ENCODE measurements around the gene KIF1A.
"Not testable (repeated sequence)": the region's sequence is repeated elsewhere in the genome, so short reads cannot be mapped to it uniquely, and the experiment has no call there.

The KIF1A gene

DNA sequence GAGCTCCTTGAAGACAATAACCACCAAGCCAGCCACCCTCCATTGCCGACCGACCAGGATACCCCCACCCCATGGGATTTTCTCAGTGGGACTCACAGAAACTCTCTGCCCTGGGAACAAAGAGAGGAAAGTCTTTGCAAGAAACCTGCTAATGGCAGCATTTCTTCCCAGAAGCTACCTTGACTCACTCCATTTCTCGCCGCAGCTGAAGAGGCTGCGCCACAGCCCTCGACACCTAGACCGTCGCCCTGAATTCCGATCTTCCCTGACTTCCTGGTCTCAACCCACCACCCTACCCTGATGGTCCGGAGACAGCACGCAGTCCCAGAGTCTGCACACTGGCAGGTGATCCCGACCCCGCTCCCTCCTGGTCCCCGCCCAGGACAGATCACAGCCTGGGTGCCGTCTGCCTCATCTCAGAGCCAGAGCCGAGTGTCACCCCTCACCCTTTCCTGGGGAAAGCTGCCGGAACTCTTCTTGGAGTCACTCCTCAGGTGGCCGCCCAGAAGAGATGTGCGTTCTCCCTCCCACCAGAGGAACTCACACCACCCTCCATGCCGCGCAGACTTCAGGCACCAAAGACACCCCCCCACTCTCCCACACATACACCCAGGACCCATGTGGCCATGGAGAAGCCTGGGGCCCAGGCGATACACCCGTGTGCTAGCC, 103.8 kb downstream of the KIF1A start:
- DNase-seq, result no peak

DNA sequence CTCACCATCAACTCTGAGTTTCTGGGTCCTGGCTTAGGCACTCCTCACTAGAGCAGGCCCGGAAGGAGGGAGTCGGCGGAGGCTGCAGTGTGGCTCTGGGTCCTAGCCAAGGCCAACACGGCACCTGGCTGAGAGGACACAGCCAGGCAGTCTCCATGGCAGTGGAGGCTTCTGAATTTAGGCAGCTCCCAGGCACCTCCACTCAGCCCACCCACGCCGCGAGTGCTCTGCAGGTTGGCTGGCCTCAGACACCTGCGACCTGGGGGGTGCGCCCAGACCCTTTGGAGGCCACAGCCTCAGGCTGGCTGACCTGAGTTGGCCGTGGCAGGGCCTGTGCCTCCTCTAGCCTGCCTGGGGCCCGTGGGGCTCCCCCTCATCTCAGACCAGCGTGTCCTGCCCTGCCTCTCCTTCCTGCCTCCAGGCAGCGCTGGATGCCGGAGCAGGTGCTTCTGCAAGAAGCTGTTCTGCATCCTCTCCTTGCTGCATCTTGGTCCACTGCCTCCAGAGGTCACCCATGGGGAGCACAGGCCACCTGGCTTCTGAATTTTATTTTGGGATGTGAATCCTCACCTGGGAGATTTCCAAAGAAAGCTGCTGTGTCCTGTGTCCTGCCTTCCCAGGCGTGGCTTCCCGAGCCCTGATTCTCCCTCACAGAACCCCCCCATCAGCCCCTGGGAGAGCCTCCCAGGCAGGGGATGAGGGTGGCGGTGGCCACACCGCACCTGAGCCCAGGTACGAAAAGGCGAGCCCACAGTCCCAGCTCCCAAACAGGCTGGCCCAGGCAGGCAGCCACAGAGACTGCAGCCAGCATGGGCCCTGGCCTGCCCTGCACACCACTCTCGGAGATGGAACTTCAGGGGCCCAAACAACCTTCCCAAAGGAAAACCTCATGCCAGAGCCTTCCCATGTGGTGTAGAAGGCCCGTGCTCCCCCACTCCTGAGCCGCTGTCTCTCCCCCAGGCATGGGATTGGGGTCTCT, 105.0 kb downstream of the KIF1A start:
- DNase-seq, result no peak

DNA sequence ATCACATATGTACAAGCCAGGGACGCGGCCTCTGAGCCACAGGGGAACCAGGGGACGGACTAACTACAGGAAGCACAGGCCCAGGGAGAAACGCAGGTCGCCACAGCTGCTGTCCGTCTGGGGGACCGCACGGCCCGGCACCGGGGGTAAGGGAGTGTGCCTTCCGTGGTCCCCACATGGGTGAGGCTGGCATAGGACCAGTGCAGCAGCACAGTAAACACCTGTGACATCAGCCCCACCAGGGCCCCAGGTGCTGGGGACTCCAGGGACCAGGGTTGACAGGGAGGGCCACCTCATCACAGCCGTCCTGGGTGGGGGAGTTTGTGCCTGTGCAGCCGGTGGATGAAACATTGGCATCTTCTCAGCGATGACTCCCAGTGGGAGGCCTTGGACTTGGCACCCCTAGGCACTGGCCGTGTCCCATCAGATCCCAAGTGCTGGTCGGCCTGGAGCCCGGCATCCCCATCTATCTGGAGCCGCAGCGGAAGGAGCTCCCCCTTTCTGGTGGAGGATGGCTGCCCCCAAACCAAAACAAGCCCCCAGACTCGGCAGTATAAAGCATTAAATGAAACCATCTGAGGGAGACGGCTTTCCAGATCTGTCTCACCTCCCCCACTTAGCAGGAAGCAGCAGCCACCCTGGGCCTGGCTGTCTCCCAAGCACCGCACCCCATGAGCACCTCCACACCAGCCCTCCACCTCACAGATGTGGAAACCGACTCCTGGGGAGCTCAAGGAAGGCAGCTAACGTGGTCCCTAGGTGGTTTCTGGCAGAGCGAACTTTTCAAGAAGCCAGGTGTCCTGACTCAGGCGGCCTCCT, 105.9 kb downstream of the KIF1A start:
- no peak for DNase-seq

DNA sequence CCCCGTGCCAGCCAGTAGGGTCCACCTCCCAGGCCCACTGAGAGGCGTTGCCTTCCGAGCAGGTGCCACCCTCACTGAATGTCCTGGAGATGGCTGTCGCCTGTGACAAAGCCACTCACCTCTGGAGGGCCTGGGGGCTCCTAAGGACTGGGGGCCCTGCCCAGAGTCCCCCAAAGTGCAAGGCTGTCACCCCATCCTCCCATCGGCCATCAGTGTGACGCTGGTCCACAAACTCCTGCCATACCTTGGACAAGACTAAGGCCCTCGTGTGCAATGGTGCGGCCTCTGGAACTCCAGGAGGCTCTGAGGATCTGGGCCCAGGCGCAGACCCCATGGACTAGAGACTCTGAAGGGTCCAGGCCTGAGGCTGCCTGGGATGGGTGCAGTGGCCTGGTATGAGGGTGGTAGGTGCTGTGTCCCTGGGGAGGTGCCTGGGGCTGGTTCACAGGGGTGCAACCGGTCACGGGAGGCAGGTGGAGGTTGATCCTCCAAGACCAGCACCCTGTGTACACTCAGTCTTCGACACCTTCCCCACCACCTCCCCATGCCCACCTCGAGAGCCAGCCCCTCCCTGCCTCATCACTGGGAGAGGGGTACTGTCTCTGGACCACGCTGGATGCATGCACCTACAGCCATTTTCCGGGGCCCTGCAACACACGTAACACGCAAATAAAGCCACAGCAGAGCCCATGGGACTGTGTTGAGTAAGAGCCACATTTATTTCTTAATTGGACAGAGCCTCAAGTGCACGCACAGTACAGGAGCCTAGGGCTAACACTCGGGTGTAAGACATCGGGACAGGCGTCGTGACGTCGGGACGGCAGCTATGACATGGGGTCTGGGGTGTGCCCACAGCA, 106.7 kb downstream of the KIF1A start:
- no peak for DNase-seq

DNA sequence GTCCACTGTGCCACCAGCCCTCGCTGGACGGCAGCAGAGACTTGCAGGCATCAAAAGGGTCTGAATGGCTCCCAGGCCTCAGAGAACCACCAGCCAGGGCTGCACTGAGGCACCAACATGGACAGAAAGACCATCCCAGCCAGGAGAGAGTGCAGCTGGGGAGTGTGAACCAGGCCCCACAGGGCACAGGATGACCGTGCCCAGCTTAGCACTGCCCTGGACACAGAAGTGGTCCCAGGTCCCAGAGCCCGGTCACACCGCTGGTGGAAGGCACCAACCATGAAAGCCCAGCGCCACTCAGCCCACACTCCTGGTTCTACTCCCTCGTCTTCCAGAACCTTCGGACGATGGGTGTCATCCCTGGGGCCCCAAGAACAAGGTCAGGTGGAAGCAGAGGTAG, 107.9 kb downstream of the KIF1A start:
- no peak for DNase-seq

DNA sequence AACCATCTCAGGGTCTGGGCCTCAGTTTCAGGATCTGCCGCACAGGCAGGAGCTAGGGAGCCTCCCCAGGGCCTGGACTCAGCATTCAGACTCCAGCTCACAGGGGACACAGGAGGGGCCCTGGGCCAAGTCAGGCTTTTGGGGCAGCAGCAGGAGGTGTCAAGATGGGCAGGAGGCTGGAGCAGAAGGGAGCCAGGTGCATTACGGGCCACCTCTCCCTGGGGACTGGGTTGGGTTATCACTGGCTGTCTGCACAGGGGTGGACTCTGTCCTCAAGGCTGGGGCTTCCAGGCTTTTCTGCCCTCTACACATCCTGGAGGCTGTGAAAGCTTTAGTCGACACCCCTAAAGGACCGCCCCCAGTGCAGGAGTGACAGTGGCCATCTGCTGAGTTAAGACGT, 108.3 kb downstream of the KIF1A start:
- no peak for DNase-seq

DNA sequence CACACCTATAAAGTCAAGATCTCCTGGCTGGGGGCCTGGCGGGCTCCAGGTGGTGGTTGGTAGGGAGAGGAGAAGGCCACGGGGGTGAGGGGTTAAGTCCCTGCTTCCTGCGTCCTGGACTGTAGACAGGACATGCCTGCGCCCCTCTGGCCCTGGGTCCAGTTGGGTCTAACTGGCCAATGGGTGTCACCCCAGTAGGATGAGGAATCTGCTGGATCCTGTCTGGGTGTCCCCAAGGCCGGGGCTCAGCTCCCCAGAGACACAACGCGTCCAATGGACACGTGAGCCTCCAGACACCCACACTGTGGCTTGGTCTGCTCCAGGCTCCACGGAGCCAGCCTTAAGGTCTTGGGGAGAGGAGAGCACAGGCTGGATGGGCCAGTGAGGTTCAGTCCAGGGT, 108.7 kb downstream of the KIF1A start:
- DNase-seq, result no peak

DNA sequence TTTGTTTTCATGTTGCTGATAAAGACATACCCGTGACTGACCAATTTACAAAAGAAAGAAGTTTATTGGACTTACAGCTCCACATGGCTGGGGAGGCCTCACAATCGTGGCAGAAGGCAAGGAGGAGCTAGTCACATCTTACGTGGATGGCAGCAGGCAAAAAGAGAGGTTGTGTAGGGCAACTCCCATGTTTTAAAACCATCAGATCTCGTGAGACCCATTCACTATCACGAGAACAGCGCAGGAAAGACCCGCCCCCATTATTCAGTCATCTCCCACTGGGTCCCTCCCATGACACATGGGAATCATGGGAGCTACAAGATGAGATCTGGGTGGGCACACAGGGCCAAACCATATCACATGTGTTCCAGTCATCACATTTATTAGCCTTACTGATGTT, 111.6 kb downstream of the KIF1A start:
- no peak for DNase-seq

DNA sequence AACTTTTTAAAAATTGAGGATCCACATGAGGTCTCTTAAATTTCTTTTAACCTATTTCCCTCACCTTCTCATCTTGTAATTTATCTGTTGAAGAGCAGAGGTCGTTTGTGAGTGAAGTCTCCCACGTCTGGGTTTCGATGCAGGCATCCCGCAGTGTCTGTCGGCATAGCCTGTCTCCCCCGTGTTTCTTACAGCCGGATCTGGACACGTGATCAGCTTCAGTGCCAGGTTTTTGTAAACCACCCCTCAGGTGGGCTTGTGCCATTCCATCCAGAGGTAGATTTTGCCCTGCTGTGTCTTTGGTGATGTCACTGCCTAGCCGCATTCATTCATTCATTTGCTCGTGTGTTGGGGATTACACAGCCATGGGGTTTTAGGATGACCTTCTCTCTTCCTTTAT, 112.2 kb downstream of the KIF1A start:
- no peak for DNase-seq

DNA sequence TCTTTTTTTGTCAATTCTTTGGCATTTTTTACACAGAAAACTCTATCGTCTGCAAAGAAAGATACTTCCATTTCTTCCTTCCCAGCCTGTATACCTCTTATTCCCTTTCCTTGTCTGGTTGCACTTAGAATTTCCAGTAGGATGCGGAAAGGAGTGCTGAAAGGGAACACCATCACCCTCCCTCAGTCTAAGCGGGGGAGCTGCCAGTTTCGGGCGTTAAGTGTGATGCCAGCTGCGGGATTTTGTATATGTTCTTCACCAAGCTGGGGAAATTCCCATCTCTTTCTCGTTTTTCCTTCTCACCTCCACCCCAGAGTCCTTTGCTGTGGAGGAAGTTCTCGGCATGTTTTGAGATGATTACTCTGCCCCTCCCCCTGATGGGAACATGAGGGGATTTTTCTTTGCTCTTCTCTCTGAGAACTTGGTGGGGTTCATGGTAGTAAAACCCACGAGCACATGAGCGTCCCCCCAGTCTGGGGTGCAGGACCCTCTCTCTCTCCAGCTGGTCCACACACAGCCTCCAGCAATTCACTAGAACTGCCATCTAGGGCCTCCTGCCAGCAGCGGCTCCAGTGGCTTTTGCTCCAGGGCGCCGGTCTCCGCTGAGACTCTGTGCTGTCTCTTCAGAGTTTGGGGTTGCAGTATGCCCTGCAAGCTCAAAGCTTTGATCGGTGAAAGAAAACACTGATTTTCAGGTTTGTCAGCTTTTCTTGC, 112.8 kb downstream of the KIF1A start:
- DNase-seq, result no peak

DNA sequence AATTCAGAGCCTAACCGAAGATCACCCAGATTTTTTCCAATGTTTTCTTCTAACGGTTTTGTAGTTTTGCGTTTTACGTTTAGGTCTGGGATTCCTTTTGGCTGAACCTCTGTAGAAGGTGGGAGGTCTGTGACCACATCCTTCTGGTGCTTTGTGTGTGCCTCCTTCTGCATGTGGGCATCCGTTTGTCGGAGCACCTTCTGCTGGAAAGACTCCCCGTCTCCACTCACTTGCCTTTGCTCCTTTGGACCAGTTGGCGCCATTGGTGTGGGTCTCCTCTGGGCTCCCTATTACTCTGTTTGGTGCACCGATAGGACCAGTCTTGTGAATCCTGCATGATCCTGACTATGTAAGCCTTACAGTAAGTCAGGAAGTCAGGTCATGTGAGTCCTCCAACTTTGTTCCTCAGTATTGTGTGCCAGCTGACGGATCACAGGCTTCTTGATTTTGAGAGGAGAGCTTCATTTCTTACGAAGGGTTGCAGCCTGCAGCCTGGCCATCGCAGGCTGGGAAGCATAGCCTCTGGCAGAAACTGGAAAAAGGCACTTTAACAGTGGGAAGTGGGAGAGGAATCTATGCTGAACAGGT, 114.7 kb downstream of the KIF1A start:
- no peak for DNase-seq

DNA sequence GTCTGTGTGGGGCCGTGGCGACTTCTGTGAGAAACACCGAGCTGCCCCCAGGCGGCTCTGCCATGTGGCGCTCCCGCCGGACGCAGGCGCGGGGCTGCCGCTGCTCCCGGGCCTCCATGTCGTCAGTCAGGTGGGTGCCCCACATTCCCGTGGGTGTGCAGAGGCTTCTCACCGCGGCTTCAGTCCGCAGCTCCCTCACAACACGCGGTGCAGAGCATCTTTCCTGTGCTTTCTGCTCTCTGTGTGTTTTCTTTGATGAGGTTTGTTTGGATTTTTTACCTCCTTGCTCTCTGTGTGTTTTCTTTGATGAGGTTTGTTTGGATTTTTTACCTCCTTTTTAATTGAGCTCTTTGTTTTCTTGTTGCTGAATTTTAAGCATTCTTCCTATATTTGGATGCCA, 115.4 kb downstream of the KIF1A start:
- DNase-seq, result no peak

DNA sequence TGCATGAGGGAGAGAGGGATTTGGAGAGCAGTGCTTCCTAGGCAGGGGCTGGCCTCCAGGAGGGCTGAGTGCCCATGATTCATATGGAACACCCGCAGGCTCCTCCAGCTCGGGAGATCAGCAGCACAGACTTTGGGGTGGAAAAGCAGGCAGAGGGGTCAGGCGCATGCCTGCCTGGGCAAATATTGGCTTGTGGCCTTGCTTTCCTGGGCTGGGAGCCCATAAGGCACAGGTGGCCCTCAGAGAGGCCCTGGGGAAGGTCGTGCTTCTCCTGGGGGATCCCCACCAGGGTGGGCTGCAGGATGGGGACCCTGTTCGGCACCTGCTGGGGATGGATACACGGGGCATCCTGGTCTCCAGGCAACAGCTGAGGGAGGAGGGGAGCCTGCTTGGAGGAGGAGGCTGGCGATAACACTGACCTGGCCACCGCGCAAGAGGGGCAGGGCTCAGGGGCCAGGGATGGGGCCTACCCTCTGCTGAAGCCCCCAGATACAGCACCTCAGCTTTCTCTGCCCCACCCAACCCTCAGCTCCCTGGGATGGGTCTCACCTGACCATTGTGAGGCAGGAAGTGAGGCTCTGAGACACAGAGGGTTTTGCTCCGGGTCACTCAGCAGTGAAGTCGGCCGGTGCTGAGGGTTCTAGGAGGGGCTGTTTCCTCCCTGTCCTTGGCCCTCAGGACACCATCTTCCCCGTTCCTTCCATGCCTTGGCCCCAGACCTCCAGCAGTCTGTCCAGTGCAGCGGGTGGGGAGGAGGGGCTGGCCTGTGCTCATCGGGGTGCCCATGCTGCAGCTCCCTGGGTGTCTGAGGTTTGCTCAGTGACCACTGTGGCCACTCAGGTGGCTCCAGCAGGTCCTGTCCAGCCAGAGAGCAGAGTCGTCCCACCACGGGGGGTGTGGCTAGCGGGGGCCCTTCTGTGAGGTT, 116.3 kb downstream of the KIF1A start:
- DNase-seq, result no peak

DNA sequence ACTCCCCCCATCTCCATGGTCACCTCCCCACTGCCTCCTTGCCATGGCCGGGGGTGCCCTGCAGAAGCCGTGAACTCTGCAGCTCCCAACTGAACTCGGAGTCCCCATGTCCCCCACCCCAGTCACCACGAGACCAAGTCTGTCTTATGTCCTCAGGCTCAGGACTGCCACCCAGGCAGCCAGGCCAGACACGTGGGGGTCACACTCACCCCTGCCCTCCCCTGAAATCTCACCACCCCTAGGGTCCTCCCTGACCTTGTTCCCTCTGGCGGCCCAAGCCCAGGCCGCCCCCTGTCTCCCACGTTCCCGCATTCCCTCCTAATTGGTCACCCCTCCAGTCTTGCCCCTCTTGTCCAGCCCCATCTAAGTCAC, 117.4 kb downstream of the KIF1A start:
- no peak for DNase-seq

DNA sequence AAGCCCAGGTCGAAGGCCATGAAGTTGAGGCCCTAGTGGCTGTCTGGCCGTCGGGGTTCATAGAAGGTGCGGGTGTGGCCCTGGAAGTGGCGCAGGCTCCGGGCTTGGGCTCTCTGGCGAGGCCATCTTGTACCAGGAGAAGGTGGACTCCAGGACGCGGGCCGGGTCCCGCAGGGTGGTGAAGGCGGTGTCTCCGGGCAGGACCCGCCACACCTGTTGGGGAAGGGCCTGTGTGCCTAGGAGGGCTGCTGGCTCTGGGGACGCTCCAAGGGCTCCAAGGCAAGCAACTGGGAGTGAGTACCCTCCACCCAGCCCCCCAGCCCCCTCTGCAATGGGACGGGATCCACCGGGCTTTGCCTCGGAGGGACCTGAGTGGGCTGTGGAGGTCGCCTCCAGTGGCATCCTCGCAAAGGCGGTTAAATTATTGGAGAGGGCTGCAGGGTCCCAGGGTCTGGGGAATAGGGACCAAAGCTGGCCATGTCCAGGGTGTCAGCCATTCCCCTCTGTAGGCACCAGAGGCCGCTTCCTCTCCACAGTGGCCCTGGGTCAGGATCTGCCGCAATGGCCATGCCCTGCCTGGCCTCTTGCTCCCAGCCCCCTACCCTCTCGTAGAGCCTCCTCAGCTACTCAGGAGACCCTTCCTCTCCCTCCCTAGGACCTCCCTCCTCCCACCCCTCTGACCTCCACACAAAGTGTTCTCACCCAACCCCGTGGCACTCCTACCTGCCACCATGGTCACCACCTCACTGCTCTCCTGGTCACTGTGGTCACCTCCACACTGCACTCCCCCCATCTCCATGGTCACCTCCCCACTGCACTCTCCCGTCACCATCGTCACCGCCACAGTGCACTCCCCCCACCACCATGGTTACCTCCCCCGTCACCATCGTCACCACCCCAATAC, 118.0 kb downstream of the KIF1A start:
- DNase-seq, result no peak

DNA sequence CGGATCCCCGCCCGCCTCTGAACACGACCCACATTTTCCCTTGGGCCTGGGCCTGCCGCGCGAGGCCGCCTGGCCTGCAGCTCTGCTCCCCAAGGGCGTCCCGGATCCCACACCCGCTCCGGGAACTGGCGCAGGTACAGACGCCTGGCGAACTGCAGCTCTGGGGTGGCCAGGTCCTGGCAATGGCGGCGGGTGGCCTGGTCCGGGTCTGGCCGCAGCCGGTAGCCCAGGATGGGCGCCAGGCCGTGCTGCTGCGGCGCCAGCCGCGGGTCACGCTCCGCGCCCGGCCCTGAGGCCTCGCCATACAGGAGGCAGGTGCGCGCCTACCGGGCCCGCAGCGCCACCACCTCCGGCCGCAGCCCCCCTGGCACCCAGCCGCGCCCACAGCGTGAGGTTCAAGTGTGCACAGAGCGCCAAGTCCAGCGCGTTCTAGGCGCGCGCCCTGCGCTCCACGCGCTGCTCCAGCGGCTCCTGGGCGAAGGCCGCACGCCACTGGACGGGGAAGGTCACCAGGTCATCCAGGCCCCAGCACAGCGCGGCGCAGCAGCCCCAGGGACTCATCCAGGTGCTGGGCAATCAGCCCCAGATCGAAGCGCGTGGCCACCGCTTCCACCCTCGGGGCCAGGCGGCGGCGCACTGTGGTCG, 118.8 kb downstream of the KIF1A start:
- no peak for DNase-seq

DNA sequence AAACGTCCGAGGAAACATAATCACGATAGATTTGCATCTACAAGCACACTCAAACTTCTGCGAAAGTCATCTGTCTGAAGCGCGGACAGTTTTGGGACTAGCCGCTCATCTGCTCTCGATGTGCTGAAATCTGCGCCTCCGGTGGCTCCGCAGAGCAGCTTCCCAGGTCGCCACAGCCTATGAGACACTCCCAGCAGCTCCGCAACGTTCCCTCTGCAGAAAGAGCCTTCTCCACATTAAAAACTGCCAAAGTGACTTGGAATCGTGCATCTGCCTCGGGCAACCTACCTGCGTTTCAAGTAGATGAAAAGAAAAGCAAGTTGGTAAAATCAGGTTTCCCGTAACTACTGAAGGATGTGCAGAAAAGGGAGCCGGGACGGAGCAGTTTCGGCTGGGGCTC, 119.4 kb downstream of the KIF1A start:
- DNase-seq, result not testable (repeated sequence)

DNA sequence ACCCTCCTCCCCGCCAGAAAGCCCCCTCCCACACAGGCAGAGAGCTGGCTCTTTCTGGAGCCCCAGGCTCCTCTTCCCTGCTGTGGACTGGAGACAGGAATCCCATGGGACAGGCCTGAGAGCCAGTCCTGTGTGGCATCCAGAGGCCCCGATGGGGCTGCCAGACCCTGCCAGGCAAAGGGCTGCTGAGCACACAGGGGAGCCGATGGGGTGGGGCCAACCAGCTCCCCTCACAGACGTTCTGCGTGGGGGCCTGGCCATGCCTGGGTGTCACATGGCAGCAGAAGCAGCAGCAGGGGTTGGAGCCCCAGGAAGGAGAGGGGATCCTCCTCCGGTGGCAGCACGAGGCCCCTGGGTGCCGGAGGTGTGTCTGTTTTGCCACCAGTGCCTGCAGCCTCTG, 120.2 kb downstream of the KIF1A start:
- DNase-seq, result not testable (repeated sequence)

Measured in NCI-H510A (cell line).